Measurements from ENCODE around the gene ANO8.
"Not testable (repeated sequence)": the region's sequence is repeated elsewhere in the genome, so short reads cannot be mapped to it uniquely, and the experiment has no call there.

The ANO8 gene, protein sequence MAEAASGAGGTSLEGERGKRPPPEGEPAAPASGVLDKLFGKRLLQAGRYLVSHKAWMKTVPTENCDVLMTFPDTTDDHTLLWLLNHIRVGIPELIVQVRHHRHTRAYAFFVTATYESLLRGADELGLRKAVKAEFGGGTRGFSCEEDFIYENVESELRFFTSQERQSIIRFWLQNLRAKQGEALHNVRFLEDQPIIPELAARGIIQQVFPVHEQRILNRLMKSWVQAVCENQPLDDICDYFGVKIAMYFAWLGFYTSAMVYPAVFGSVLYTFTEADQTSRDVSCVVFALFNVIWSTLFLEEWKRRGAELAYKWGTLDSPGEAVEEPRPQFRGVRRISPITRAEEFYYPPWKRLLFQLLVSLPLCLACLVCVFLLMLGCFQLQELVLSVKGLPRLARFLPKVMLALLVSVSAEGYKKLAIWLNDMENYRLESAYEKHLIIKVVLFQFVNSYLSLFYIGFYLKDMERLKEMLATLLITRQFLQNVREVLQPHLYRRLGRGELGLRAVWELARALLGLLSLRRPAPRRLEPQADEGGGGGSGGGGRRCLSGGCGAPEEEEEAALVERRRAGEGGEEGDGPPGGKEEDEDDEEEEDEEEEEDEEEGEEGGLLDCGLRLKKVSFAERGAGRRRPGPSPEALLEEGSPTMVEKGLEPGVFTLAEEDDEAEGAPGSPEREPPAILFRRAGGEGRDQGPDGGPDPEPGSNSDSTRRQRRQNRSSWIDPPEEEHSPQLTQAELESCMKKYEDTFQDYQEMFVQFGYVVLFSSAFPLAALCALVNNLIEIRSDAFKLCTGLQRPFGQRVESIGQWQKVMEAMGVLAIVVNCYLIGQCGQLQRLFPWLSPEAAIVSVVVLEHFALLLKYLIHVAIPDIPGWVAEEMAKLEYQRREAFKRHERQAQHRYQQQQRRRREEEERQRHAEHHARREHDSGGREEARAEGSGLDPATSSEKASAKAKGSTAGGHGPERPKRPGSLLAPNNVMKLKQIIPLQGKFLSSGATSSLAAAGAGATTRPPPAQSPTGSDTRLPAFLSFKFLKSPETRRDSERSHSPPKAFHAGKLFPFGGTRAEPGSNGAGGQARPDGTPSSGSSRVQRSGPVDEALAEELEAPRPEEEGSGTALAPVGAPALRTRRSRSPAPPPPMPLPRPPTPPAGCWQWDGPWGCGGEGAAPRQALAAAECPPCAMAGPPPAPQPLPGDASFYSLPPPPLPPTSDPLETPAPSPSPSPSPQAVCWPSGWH

DNA sequence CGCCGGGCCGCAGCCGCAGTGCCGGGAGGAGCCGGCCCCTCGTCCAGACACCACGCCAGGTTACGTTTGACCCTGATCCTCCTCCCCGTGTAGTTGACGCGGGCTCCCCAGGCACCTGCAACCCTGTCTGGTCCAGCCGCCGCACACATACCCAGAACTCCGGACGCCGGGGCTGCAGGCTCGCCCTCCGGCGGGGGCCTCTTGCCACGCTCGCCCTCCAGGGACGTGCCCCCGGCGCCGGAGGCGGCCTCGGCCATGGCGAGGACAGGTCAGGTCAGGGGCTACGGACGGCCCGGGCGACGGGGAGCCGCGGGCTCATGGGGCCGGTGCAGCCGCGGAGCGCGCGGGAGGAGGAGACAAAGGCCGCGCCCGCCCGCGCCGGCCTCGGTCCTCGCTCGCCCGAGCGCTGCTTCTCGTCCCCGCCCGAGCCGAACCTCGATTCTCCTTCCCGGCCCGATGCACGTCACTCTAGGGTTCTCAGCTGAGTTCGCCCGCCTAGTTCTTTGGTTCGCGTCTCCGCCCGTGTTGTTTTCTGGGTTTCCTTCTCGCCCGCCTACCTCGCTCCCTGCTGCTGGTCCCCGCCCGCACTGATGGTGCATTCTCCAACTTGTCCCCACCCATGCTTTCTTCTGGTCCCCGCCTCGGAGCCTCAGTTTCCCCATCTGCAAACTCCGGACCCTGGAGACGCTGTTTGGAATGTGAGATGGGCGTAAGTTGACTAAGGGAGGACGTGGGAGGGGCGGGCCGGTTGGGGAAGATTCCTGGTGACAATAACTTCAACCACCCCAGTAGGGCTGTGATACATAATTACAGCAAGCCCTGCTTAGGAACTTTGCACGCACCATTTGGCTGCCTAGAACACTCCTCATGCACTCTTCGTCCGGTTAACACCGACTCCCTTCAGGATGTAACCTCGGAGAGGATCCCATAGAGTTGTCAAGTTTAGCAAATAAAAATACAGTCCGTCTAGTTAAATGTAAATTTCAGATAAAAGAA, at the start of gene ANO8:
Gene ANO8 (minus strand): TSS at position 442 of the 996 bp plus-strand sequence. CDS start 185 bp downstream, at position 257.
- DNase-seq (ENCODE audit: extremely low spot score, insufficient read length, low read depth) (peak; percentile 79), FAIRE-seq (peak; percentile 96)

DNA sequence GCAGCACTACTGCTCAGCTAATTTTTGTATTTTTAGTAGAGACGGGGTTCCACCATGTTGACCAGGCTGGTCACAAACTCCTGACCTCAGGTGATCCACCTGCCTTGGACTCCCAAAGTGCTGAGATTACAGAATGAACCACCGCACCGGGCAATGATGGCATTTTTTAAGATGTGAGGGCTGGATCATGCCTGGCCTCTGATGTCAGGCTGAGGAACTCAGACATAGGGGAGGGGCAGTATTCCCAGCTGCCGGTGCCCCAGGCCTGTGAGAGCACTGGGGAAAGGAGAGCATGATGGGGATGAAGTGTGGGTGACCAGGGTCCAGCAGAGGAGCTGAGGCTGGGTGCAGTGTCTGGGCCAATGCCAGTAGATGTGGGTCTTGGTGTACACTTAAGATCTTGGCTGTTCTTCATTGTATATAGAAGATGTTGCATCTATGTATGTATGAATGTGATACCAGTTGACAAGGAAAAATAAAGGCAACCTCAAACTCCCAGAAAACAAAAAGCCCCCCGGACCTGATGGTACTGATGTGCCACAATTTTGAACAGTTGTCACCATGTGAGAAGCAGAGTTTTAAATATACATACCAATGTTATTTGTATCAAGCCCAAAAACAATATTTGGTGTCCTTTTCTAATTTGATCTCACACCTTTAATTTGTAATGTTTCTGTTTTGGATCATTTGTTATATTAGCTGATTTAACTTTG, 45.9 kb upstream of the ANO8 start:
- DNase-seq (ENCODE audit: extremely low spot score, insufficient read length, low read depth), result no peak
- FAIRE-seq, result no peak

DNA sequence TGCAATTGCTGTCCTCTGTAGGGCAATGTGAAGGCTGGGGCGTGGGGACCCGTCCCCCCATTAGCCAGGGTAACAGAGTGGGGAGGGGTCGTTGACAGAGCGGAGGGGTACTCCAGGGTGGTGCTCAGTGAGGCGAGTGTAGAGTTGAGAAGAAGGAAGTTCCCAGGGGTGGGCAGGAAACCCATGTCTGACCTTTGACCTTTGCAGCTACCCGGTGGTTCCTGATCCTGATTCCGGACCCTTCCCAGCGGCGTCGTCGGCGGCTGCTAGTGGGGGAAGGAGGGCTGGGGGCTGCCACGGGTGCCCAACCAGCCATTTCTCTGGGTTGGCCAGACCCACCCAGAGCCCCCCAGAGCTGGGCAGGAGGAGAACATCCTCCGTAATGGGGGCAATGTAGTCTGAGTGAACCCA, 44.6 kb upstream of the ANO8 start:
- no peak for FAIRE-seq

DNA sequence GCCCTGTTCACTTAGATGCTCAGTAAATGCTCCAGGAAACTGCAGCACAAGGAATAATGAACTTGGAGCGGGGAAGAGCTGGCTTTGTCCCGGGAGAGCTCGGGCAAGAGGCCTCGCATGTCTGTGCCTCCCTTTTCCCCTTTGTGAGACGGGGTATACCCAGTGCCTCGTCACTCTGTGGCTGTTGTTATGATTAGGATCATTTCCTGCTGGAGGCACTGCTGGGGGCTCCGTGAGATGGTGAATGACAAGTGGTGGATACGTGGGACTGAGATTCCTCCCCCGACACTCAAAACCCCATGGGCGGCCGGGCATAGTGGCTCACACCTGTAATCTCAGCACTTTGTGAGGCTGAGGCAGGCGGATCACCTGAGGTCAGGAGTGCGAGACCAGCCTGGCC, 43.6 kb upstream of the ANO8 start:
- DNase-seq (ENCODE audit: extremely low spot score, insufficient read length, low read depth), result no peak
- FAIRE-seq, result no peak

More for the DNA sequence above, 44.6 kb upstream of the ANO8 start:
- DNase-seq (ENCODE audit: extremely low spot score, insufficient read length, low read depth), result no peak

DNA sequence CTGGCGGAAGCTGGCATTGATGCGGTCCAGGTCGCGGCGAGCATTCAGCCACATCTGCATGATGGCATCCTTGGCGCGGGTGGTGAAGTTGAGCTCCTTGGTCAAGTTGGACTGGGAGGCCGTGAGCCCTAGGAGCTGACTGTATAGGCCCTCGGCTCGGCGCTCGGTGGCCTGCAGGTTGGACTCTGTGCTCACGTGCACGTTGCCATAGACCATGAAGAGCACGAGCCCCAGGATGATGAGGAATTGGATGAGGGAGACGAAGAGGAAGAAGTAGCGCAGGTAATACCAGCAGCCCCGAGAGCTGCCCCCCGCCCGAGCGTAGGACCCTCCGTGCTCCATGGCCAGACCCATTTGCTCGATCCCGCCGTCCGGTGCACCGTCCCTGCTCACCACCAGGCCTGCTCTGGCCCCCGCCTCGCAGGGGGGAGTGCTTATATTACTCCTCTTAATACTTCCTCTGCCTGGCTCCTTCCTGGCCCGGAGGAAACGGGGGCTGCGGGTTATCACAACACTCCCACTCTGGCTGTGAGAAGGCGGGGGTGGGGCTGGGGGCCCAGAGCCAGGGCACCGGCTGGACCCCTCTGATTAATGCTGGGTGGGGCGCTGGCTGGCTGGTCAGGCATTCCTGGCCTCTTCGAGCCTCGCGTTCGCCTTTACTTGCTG, 42.4 kb upstream of the ANO8 start, which contains the start of gene PLVAP:
Gene PLVAP (minus strand): TSS at position 408 of the 666 bp plus-strand sequence. CDS start 54 bp downstream, at position 354.
- no peak for DNase-seq (ENCODE audit: extremely low spot score, insufficient read length, low read depth)
- no peak for FAIRE-seq

DNA sequence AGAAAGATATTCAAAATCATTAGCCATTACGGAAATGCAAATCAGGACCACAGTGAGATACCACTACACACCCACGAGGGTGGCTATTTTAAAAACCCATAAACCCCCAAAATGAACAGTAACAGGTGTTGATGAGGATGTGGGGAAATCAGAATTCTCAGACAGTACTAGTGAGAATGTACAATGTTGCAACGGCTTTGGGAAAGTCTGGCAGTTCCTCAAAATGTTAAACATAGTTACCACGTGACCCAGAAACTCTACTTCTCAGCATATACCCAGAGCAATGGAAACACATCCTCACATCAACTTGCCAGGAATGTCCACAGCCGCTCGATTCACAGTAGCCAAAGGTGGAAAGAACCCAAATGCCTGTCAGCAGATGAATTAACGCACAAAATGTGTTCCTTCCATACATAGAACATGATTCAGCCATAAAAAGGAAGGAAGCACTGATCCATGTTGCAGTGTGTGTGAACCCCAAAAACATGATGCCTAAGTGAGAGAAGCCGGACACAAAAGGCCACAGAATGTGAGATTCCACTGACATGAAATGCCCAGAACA, 35.5 kb upstream of the ANO8 start:
- peak; percentile 90 for FAIRE-seq
- DNase-seq (ENCODE audit: extremely low spot score, insufficient read length, low read depth), result no peak

DNA sequence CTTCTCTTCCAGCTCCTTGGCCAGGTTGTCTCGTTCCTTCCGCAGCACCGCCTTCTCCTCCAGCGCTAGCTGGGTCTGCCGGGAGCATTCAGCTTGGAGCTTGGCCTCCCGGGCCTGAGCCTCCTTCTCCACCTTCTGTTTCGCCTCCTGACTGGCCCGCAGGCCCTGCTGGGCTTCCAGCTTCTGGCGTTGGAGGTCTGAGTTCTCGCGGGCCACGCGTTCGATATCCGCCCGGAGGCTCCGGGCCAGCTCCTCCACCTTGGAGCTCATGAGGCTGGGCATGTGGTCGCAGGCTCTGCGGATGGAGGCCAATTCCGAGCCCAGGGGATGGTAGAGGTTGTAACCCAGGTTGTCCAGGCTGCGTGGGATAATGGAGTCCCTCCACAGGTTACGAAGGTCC, 30.7 kb upstream of the ANO8 start:
- FAIRE-seq (no peak), DNase-seq (ENCODE audit: extremely low spot score, insufficient read length, low read depth) (no peak)

DNA sequence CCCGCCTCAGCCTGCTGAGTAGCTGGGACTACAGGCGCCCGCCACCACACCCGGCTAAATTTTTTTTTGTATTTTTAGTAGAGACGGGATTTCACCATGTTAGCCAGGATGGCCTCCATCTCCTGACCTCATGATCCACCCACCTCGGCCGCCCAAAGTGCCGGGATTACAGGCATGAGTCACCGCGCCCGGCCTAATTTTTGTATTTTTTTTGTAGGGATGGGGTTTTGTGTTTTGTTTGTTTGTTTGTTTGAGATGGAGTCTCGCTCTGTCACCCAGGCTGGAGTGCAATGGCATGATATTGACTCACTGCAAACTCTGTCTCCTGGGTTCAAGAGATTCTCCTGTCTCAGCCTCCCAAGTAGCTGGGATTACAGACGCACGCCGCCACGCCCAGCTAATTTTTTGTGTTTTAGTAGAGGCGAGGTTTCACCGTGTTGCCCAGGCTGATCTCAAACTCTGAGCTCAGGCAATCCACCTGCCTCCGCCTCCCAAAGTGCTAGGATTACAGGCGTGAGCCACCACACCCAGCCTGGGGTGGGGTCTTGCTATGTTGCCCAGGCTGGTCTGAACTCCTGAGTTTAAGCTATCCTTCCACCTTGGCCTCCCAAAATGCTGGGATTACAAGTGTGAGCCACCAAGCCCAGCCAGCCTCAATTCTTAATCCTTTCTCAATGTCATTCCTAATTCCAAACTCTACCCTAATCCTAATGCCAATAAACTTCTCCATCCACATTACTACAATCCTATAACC, 29.4 kb upstream of the ANO8 start:
- not testable (repeated sequence) for FAIRE-seq; DNase-seq (ENCODE audit: extremely low spot score, insufficient read length, low read depth)

DNA sequence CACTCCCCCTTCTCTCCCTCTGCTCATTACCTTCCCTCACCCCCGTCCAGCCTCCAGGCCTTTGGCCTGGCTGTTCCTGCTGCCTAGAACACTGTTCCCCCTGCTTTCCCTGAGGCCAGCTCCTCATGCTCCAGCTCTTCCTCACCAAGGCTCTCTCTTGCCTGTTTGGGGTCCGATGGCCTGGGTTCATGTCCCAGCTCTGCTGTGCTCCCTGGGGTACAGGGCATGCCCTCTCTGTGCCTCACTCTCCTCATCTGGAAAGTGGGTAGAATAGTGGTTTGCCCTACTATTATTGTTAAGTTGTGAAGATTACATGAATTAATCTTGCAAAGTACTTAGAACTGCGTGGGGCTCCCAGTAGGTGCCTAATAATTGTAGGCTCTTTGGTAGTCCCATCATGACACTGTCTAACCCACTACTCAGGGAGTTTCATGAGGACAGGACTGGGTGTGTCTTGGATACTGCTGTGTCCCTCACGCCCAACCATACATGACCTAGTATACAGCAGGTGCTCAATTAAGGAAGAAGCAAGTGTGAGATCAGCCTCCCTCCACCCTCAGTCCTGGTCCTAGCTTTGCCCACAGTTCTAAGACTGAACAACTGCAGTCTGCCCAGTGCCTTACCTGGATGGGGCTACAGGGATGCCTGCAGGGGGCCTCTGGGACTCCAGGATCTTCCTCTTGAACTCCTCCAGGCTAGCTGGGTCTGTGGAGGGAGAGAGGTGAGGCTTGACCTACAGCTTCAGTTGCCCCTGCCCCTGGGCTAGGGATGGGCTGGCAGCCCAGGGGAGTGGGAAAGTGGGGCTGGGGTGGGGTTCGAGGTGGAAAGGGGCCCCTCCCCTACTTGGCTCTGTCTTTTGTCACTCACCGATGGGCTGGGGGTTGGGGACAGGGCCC, 25.5 kb upstream of the ANO8 start:
- FAIRE-seq (no peak), DNase-seq (ENCODE audit: extremely low spot score, insufficient read length, low read depth) (no peak)

DNA sequence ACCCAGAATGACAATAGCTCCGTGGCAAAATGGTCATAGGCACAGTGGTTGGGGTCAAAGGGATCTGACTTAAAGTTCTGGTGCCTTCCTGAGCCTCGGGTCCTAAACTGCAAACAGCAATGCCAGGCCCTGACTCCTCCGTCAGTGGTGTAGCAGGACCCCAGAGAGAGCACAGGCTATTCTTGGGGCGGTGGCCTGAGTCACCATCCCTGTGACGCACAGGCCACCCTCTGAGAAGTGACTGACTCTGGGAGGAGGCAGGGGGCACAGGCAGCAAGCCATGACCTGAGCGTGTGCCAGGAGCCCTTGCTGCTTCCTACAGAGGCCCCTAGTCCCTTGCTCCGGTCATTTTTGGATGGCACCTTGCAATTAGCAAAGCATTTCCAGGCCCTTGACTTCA, 23.7 kb upstream of the ANO8 start:
- no peak for DNase-seq (ENCODE audit: extremely low spot score, insufficient read length, low read depth)

DNA sequence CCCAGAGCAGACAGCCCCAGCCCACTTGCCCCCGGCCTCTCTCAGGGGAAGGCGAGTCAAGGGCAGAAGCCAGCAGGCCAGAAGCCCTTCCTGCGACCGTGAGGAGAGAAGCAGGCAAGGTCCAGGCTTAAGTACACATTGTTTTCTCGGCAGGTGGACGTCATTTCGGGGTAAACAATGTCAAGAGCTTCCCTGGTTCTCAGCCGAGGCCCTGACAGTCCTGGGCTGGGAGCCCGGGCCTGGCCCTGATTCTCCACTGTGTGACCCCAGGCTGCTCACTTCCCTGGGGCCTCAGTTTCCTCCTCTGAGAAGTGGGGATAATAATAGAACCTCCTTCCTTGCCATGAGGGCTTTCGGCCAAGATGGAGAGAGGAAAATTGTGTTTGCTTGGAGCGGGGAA, 23.1 kb upstream of the ANO8 start:
- DNase-seq (ENCODE audit: extremely low spot score, insufficient read length, low read depth) (no peak), FAIRE-seq (no peak)

More for the DNA sequence above, 23.7 kb upstream of the ANO8 start:
- no peak for FAIRE-seq

DNA sequence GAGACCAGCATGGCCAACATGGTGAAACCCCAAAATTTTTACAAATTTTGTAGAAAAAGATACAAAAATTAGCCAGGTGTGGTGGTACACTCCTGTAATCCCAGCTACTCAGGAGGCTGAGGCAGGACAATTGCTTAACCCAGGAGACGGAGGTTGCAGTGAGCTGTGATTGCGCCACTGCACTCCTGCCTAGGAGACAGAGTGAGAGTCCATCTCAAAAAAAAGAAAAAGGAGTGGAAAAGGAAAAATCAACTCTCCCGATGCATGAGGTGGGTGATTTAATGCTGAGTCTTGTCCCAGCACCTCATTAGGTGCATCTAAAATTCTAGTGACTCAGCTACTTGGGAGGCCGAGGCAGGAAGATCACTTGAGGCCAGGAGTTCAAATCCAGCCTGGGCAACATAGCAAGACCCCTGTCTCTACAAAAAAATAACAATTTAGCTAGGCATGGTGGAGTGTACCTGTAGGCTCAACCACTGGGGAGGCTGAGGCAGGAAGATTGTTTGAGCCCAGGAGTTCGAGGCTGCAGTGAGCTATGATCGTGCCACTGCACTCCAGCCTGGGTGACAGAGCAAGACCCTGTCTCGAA, 22.5 kb upstream of the ANO8 start:
- FAIRE-seq, result no peak
- DNase-seq (ENCODE audit: extremely low spot score, insufficient read length, low read depth), result no peak

DNA sequence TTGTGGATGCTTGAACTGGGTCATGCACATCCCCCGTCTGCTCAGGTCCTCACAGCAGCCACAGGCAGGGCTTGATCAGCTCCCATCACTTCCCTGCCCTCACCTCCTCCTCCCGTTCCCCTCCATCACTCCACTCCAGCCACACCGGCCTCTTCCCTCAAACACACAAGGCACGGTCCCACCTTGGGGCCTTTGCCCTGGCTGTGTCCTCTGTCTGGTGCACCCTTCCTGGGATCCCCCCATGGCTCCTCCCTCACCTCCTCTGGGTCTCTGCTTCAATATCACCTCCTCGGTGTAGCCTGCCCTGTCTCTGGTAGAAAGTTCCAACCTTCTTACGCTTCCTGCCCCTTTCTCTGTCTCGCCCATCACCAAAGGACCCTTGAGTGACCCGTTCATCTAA, 18.7 kb upstream of the ANO8 start:
- DNase-seq (ENCODE audit: extremely low spot score, insufficient read length, low read depth) (no peak), FAIRE-seq (no peak)

DNA sequence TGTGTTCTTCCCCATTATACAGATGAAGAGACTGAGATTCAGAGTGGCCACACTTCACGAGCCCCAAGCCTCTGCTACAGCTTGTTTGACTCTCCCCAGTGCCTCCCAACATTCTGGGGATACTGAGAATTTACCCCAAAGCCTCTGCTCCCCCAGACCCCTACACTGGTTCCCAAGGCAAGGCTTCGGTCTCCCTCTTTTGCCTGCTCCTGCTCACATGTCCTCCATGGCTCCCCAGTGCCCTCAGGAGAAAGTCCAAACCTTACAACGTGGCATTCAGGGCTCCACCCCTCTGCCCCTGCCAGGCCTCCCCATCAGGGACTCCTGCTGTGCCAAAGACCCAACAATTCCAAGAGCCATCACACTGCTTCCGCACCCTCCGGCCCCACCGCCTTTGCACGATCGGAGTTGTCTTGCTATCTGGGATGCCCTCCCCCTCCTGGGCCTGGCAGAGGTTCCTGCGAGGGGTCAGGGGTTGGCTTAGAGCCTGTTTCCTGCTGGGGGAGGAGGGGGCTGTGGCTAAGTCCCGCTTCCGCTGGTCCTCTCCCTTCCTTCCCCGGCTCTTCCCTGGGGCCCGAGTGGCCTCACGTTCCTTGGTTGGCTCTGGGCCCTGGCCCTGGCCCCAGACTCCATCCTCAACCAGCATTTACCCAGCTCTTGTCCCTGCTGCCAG, 18.1 kb upstream of the ANO8 start:
- DNase-seq (ENCODE audit: extremely low spot score, insufficient read length, low read depth) (no peak), FAIRE-seq (no peak)

DNA sequence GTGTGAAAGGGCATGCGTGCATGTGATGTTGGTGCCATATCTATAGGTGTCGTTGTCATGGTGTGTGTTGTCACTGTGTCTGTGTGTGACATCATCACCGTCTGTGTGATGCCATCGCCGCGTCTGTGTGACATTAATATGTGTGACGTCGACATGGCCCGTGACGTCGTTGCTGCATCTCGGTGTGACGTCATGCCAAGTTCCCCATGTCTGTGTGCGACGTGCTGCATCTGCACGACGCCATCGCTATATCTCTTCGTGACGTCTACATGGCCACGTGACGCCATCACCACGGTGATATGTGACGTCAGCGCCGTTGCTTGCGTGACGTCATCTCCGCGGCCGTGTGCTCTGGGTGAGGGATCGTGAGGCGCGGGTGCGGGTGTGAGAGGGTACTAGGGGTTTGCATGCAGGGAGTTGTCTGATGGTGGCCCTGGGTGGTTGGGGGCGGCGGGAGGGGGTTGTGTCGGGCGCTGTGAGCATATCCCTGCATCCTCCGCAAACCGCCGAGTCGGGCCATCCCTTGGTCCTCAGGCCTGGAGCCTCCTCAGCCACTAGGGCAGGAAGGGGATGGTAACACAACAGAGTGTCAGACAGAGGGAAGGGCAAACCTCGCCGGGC, 17.3 kb upstream of the ANO8 start:
- DNase-seq (ENCODE audit: extremely low spot score, insufficient read length, low read depth) (no peak), FAIRE-seq (no peak)
